Suppressor macrophage (primary cell): ENCODE results near the gene SYN1.
A peak's percentile ranks its signal among the peaks of the same experiment; 100 is the strongest.
"Not testable (repeated sequence)": the region's sequence is repeated elsewhere in the genome, so short reads cannot be mapped to it uniquely, and the experiment has no call there.

Experiments
- DNase-seq, 4 experiments: peaks; one replicate each; pipeline ENCODE4 v3.0.0-alpha.2; 2020 to 2022

The SYN1 gene

GRCh38 chrX:47633689-47634590, 14.3 kb upstream of the SYN1 start:
- peak; percentile 61 to 89 (median 72) for DNase-seq

- DNase-seq: peak; percentile 65 to 80 (median 76)
Observed at GRCh38 chrX:47632666-47633065, 13.0 kb upstream of the SYN1 start.

DNA sequence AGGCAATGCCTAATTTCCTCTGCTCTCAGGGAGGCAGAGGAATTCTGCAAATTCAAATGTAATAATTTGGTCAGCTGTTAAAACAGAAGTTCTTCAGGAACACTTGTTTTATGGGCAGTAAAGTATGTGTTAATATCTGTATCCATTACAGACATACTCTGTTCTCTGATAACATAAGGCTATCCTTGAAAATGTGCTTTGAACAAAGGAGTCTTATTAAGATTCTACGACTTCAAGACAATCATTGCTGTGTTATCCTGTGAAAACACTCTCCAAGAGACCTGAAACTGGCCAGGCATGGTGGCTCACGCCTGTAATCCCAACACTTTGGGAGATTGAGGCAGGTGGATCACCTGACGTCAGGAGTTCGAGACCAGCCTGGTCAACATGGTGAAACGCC, 12.0 kb upstream of the SYN1 start:
- no peak for DNase-seq

DNA sequence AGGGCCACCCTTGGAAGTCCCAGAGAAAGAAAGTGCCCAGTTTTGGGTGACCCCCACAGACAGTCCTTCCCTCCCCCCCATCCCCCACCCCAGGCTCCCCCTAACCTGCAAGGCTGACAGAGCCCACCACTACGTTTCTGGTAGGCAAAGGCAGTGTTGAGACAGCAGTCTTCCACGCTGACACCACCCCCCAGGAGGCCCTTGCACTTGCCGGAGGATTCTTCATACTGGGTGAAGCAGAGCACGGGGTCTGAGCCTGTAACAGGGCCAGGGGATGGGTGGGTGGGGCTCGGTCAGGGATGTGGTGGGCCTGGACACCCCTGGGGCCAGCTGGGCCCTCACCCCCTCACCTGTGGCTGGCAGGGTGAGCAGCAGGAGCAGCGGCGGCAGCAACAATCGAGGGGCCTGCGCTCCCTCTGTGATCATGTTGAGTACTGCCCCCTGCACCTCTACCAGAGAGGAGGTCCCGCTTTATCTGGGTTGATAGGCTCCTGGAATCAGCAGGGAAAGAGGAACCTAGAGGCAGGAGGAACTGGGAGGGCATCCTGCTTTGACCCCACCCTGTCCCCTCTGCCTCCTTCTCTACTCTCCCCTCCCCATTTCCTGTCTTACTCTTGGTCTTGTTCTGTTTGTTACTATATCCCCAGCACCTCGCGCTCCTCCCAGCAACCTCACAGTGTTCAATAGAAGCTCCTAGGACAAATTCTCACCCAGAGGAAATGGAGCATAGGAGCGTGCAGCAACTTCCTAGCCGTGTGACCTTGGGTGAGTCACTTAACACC, 10.0 kb upstream of the SYN1 start, which contains the start of gene CFP:
Gene CFP, minus strand, starts transcription at position 512 of the 782 bp plus-strand sequence. Its CDS starts 86 bp downstream, at position 426.
- DNase-seq: peak in 3 of 4 experiments; percentile 29 to 47 (median 30)

DNA sequence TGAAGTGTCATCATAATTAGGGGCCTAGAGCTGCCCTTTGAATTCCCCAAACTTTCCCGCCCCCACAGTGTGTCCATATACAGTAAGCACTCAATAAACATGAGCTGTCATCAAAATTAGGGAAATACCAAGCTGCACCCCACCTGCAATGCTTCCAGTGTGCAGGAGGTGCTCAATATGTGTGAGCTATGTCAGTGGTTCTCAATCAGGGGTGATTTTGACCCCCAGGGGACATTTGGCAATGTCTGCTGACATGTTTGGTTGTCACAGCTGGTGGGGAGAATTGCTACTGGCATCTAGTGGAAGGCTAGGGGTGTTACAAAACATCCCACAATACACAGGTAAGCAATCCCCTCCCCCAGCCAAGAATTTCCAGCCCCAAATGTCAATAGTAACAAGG, 9.3 kb upstream of the SYN1 start:
- peak in 3 of 4 experiments; percentile 14 to 37 (median 27) for DNase-seq

GRCh38 chrX:47625365-47625764, 5.7 kb upstream of the SYN1 start:
- no peak for DNase-seq

DNA sequence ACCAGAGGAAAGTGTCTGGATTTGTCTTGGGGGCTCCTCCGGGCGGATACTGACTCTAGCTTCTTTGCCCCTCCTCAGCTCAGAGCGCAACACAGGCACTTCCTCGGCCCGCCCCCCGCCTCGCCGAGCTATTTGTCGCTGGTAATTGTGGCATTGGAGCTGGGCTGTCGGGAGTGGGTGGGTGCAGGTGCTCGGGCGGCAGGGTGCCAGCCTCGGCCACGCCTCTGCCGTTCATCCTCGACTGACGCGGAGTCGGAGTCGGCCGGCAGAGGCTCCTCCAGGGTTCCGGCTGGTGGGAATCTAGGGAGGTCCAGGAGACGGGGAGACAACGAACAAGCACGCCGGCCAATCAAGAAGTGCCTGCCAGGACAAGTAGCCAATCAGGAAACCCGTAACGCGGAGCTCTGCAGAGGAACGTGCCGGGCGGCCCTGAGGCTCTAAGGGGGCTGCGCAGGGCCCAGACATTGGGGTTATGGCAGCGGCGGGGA, 3.9 kb upstream of the SYN1 start:
- peak; percentile 26 to 67 (median 56) for DNase-seq

- DNase-seq: no peak
Observed at GRCh38 chrX:47621851-47622250, 2.2 kb upstream of the SYN1 start.

DNA sequence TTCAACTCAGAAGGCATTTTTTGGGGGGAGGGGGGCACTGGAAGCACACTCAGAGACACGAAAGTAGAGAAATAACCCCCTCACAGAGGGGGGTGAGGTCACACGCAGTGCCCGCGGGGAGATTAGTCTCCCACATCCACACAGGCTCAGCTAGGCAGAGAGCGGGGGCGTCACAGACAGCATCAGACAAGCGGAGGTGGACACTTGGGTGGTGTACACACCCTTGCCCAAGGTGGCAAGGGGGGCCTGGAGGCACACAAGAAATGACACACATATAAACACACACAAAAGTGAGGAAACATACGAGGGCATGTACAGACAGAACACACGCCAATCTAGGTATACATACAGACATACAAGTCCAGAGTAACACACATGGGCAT, 637 bp upstream of the SYN1 start:
- DNase-seq: no peak

GRCh38 chrX:47618923-47619485, 653 bp downstream of the SYN1 start:
- DNase-seq: no peak

- no peak for DNase-seq
Observed at GRCh38 chrX:47614618-47615017, 5.0 kb downstream of the SYN1 start.

- no peak for DNase-seq
Observed at GRCh38 chrX:47613082-47613481, 6.6 kb downstream of the SYN1 start.

DNA sequence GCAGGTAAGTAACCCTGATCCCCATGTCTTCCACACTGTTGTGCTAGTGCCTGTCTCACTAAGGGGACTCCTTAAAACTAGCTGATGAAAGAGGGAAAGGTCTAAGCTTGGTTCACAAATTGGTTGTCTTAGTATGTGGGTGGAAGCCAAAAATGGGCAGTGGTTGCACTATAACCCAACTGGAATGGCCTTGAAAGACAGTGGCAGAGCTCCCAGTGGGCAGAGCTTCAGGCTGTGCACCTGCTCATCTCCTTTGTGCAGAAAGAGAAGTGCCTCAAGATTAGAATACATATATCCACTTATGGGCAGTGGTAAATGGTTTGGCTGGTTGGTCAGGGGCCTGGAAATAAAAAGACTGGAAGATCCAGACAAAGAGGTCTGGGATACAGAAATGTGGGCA, 7.2 kb downstream of the SYN1 start:
- no peak for DNase-seq

GRCh38 chrX:47611926-47612325, 7.7 kb downstream of the SYN1 start:
- no peak for DNase-seq

DNA sequence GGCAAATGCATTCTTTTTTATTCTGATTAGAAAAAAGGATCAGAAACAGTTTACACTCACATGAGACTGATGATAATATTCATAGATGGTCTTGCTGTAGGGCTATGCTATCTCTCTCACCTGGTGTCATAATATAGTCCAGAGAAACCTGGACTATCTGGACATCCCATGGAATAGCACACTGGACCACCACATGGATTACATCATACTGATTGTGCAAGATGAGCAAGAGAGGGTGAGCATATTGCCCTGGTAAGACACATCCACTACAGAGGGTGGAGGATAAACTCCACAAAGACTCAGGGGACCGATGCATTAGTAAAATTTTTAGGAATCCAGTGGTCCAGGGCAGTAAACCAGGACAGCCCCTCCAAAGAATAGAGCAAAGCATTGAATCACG, 8.2 kb downstream of the SYN1 start:
- DNase-seq: no peak

DNA sequence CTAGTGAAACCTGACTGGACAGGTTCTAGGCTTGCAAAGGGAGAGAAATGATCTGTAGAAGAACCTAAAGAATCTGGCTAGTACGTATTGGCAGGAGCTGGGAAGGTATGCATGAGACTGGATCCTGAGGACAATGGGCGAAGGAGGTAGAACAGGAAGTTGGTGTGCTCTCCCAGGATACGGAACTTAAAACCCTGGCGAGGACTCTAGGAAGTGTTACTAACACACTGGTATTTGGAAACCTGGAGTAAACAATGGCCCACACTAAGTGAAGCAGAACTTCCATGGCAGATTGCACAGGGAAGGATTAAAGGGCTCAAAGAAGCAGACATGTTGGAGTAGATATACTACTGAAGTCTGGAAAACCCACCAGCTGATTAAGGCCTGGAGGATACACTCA, 9.1 kb downstream of the SYN1 start:
- DNase-seq: peak; percentile 26 to 58 (median 43)

- no peak for DNase-seq
Observed at GRCh38 chrX:47608130-47608810, 11.4 kb downstream of the SYN1 start.

GRCh38 chrX:47607091-47607490, 12.6 kb downstream of the SYN1 start:
- DNase-seq: no peak

DNA sequence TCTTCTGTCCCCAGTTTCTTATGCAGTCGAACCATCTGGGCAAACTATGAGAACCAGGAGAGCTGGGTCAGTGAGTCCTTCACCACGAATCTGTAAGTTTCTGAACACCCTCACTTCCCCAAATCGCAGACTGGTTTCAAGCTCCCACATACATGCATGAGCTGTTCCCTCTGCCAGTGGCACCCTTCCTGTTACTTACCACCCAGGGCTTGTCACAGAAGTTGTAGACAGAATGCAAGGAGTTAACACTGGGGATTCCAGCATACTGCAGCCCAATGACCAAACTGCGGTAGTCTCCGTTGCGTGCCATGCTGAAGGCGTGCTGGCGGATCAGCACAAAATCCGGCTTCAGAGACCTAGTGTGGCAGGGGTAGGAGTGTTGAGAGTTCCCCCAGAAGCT, 14.6 kb downstream of the SYN1 start:
- peak; percentile 38 to 69 (median 65) for DNase-seq

DNA sequence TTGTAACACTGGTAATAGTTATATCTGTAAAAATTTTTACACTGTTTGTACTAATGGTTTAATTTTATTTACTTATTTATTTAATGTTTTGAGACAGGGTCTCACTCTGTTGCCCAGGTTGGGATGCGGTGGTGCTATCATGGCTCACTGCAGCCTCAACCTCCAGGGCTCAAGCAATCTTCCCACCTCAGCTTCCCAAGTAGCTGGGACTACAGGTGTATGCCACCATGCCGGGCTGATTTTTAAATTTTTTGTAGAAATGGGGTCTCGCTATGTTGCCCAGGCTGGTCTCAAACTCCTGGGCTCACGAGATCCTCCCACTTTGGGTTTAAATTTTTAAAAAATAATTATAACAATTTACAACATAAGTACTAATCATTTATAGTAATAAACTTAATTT, 16.5 kb downstream of the SYN1 start:
- not testable (repeated sequence) for DNase-seq

GRCh38 chrX:47597222-47597621, 22.4 kb downstream of the SYN1 start:
- DNase-seq: no peak

DNA sequence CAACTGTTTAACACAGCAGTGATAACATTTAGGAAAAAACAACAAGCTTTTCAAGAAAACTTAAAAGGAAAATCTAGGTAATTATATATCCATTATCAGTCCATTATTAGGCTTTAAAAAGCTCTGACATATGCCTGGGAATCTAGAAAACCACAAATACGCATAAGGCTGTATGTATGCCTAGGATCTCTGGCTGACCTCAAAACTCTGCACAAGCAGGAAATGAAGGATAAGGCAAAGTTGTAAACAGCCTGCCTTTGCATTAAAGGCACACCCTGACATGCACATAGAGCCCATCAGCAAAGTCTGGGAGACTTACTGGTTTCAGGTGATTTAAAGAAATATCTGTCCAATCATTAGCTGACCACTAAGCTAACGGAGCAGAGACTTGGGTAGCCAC, 23.4 kb downstream of the SYN1 start:
- no peak for DNase-seq
